Colon (tissue), 2 donors: ENCODE measurements around the gene BRAT1.
"Not testable (repeated sequence)": the region's sequence is repeated elsewhere in the genome, so short reads cannot be mapped to it uniquely, and the experiment has no call there.

ENCODE experiments used
- FAIRE-seq: peaks from 2 replicates; lab custom pipeline; 2012; peaks lifted over from hg19 to GRCh38; lab: Jason Lieb, UNC
- donor health status: control.
- donor health status: control.

Gene BRAT1

GRCh38 chr7:2583798-2584580 is 28.7 kb upstream of the BRAT1 start:
- no peak for FAIRE-seq

DNA sequence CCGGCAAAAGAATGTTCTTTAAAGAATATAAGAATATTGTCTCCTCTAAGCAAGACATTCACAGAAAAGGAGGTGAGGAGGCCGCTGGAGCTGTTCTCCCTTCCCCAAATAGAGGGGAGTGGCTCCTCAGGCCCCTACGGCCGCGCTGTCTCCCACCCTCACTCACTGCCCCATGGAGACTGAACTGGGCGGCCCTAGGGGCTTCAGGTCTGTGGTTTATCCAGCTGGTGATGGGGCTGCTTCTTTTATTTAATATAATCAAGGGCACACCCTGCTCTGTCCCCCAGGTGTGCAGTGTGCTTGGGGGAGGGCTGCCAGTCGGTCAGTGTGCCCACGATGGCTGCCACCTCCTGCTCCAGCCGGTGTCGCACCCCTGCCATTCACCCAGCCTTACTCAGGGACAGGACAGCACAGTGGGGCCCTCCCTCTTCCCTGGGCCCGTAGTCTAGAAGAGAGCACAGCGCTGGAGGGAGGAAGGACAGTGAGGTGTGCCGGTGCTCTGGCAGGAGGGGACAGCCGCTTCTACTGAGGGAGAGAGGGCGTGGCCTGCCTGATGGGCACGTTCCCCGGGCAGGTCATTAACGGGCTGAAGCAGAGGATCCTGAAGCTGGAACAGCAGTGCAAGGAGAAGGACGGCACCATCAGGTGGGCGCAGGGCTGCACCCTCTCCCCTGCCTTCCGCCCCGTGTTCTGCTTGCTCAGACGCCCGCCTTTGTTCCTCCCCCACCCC is 26.8 kb upstream of the BRAT1 start:
- FAIRE-seq = no peak

GRCh38 chr7:2580636-2581035 is 25.3 kb upstream of the BRAT1 start:
- no peak for FAIRE-seq

- no peak for FAIRE-seq
Measured at GRCh38 chr7:2577914-2578680, 22.8 kb upstream of the BRAT1 start.

DNA sequence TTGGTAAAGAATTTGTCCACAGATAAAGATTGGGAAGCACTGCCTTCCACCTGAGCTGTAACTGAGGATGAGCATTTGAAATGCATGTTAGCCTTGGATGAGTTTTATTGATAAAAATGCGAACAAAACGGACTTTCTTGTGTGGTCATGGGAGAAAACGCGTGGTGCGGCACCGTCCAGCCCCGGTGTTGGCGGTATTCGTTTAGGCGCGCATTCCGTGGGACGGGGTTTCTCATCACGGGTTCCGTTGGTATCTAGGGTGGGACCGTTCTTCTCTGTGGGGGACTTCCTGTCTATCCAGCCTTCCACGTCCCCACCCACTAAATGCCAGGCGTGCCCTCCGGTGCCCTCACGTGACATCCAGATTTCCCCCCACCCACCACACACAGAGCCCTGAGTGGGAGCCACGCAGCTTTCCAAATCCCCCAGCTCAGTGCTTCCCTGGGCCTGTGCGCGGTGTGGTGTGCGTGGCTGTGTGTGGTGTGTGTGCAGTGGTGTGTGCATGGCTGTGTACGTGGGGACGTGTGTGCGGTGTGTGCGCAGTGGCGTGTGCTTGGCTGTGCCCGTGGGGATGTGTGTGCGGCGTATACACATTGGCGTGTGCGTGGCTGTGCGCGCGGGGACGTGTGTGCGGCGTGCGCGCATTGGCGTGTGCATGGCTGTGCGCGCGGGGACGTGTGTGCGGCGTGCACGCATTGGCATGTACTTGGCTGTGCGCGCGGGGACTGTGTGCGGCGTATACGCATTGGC is 21.6 kb upstream of the BRAT1 start:
- FAIRE-seq = no peak

DNA sequence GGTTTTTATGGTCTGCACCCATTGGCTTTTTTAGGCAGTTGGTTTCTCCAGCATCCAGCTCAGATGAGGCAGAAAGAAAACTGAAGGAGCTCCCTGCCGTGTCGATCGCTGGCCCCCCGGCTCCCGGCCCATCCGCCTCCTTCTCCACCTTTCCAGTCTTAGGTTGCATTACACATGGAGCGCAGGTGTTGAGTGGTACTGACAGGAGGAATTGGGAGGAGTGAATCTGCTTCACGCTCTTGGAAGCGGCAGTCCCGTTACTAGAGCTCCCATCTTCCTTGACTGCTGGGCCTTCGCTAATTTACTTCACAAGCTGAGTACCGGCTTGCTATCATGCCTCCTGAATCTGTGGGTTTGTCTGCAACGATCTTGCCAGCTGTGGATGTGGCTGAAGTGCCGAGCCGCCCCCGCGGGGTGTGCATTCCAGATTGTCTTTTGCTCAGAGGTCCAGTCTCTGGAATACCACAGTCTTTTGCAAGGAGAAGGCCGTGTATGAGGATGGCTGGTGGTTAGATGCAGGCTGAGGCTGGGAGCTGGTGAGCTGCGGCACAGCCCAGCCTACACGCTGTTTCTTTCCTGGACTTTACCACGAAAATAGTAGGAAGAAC is 20.5 kb upstream of the BRAT1 start:
- FAIRE-seq = no peak

DNA sequence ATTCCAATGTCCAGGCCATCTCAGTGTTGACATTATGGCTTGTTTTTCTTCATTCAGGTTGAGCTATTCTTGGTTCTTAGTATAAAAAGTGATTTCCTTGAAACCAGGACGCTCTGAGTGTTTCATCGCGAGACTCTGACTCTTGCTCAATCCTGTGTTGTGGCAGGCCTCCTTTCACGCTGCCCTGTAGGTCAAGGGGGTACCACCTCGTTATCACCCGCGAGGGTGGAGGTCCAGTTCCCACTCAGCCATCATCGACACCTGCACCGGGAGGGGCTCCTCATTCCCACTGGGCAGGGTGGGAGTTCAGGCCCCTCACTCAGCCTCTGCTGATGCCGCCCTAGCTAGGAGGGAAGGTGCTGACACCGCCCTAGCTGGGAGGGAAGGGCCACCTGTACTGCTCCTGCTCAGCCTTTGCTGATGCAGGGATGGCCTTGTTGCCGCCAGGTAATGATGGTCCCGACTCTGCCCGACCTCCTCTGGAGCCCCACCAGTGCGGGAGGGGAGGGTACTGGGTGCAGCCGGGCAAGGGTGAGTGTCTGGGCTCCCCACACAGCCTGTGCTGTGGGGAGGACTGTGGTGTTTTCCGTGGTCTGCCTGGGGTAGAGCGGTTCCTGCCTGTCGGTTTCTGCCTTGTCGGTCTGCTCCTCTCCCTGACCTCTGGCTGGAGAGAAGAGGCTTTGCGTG is 19.9 kb upstream of the BRAT1 start:
- FAIRE-seq = no peak

DNA sequence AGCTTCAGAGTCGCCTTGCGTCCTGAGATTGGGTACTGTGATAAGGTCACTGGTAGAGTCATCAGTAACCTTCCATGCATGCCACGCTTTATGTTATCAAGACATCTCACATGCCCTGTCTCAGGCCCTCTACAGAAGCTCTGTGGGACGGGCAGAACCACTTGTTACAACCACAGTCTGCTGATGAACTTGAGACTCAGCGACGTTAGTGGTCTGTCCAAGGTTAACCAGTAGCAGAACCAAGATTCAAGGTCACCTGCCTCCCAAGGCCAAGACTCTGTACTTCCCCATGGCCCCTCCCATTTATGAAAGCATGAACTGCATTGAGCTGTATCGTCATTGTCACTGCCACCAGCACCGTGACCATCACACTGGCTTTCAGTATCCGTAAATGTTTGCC is 18.4 kb upstream of the BRAT1 start:
- FAIRE-seq = no peak

DNA sequence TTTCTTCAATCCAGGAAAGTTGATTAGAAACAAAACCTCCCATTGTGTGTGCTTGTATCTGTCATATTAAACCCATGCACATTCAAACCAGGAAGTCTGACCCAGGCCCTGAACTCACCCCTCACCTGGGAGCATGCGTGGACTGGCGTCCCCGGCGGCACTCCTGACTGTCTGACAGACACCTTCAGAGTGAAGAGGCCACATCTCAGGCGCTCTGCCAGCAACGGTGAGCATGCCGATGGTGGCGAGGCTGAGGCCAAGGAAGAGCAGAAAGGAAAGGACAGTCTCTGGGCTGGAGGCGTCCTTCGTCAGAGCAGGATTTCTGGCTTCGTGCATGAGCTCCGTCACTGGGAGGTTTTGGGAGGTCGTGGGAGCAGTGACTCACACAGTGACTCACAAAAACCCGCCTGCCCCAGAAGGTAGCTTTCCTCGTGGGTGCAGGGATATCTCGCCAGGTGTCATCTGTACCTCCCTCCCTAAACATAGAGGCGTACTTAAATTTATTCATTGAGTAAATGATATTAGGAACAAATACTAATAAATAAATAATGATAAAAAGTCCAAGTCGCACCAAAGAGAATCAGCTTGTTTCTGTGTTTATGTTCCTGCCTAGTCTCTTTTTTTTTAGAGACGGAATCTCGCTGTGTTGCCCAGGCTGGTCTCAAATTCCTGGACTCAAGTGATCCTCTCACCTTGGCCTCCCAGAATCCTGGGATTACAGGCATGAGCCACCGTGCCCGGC is 16.9 kb upstream of the BRAT1 start:
- FAIRE-seq = no peak

DNA sequence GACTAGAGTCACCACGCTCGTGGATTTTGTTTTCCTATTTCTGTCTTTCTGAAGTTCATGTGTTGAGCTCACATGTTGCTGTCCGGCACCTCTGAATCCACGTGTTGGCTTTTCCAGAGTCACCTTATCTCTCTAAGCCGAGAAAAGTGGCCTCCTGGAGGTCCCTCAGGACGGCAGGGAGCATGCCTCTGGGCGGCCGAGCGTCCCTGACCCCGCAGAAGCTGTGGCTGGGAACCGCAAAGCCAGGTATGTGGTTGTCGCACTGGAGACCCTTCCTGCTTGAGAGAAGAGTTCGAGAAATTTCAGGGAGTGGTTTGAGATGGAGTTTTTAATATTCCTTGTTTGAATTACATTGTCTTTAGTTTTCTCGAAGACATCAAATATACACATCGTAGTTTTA is 16.1 kb upstream of the BRAT1 start:
- FAIRE-seq = no peak

GRCh38 chr7:2570021-2570420 is 14.7 kb upstream of the BRAT1 start:
- FAIRE-seq = no peak

GRCh38 chr7:2569421-2569820 is 14.1 kb upstream of the BRAT1 start:
- no peak for FAIRE-seq

DNA sequence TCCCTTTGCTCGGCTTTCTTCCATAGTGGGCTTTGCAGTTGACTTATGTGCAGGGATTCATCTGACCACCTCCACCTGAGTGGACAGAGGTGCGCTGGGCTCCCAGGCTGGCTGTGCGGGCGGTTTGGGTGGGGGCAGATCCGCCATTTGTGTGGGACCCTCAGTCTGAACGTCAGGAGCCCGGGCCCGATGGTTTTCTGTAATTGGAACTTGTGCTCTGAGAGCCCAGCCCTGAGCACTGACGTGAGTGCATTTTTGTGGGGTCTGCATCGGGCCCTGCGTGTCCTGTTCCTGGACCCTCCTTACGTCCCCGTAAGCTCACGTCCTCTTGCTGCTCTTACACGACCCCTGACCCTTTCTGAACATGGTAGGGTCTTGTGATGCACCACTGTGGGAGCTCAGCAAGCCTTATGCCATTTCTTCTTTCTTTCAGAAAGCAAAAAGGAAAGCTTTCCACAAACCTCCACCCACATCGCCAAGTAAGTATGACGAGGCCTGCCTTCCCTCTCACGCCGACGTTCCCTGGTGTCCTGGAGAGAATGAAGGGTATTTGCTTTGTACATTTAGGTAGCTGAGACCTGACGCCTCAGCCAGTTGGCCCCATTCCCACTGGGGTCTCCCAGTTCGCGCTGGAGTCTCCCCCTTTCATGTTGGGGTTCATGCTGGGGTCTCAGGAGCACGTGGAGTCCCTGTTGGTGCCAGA is 13.3 kb upstream of the BRAT1 start:
- no peak for FAIRE-seq

DNA sequence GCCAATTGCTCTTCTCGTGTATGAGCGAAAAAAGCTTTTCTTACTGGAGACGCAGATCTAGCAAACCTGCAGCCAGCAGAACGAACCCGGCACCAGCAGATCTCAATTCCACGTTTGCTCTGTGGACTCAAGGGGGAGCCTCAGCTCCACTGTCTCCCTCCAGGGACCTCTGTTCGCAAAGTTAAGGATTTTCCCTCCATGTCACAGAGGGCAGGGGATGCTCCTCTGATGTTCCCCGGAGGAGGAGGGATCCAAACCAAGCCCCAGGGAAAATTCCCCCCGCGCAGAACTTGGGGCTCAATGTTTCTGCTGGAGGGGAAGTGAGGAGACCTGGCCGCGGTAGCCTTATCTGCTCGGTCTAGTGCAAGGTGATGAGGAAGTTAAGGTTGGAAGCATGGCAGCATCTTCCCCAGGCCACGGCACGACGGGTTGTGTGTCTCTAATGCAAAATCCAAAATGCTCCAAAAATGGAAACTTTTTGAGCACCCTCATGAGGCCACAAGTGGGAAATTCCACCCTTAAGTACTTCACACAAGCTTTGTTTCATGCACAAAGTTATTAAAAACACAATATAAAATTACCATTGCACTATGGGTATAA is 12.5 kb upstream of the BRAT1 start:
- no peak for FAIRE-seq

- FAIRE-seq = no peak
Measured at GRCh38 chr7:2566890-2567678, 11.8 kb upstream of the BRAT1 start.

DNA sequence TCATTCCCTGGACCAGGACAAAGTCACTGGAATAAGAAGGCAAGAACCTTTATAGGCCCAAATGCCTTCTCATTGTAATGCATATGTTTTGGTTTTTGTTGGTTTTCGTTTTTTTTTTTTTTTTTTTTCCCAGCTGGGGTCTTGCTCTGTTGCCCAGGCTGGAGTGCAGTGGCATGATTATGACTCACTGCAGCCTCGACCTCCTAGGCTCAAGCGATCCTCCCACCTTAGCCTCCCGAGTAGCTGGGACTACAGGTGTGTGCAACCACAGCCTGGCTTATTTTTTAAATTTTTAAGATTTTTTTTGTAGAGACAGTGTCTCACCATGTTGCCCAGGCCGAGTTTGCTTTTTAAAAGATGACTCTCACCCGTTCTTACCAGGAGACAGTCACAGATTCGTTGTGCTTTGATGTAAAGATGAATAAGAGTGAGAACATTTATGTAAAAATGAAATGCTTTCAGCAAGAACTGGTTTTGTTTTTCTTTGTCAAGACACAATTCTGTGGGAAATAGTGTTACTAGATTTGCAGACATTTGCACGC is 11.1 kb upstream of the BRAT1 start:
- FAIRE-seq = no peak

DNA sequence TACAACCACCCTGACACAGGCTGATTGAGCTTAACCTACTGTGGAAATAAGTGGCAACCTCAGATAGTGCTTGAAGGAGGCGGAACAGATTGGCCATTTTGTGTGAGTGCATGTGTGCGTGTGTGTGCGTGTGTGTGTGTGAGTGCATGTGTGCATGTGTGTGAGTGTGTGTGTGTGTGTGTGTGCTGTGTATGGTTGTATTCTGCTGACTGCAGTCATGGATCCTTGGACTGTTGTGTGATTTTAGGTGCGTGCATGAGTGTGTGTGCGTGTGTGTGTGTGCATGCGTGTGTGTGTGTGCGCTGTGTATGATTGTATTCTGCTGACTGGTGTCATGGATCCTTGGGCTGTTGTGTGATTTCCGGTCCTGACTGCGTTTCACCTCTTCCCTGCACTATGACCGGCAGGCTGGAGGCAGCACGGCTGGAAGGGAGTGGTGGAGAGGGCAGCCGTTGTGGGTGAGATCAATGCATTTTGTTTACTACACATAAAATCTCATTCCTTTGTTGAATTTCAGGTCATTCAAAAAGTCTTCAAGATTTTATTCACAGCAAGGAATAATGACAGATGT is 9.7 kb upstream of the BRAT1 start:
- no peak for FAIRE-seq

DNA sequence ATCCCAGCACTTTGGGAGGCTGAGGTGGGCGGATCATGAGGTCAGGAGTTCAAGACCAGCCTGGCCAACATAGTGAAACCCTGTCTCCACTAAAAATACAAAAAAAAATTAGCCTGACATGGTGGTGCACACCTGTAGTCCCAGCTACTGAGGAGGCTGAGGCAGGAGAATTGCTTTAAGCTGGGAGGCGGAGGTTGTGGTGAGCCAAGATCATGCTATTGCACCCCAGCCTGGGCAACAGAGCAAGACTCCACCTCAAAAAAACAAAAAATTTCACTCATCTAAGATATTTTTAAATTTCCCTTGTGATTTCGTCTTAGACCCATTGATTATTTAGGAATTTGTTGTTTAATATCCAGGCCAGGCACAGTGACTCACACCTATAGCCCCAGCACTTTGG is 8.6 kb upstream of the BRAT1 start:
- not testable (repeated sequence) for FAIRE-seq
